ENCODE data around the gene IQGAP2. TPM values are rescaled to one million over a fixed set of nuclear protein-coding genes. Genes with fewer than 3 reads are reported as not detected.

The IQGAP2 gene
- total RNA-seq, 1 experiment from 2014 or later = 0.59 TPM

DNA sequence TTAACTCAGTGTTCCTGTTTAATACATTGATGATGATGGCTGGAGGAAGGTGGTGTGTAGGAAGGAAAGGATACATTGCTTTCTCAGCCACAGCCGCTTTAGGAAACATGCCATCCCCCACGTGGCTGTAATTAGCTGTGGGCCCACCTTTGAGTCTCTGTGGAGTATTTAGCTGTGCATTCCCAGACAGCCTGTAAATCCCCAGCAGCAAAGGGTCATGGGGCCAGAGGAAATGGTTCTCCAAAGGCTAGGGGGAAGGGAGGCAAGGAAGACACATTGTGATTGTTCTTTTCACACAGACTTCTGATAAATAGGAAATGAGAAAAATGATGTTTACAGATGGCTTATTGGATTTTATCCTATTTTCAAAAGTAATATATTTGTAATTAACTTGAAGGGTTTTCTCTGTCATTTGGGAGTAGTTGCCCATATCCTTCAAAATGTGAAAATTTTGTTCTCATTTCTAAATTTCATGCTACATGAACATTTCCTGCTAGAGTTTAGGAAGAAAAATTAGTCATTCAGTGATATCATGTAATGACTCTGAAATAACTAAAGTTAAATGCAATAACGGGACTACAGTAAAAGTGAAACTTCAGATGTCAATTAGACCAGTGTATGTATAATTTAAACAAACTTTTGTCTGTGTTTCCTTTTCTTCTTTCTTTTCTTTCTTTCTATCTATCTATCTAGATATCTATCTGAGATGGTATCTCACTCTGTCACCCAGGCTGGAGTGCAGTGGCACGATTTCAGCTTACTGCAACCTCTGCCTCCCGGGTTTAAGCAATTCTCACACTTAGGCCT lies 288.6 kb downstream of the IQGAP2 start:
- intact Hi-C loops (cut with micrococcal nuclease; ENCODE audit: unreplicated experiment) (no loop called here), in situ Hi-C loops (cut with HindIII; ENCODE audit: low pct_unique_long_range_greater_than_20kb, low sequenced_read_pairs) (no loop called here)
- Histone ChIP-seq H3K4me3 (ENCODE audit: low read depth in 2 of 2, low read length in 2 of 2) (no peak overlapping the region), H3K27me3 (ENCODE audit: control insufficient read depth, insufficient read depth, low read length) (no peaks in the 10 kb centered on the region), H3K4me1 (ENCODE audit: control insufficient read depth, insufficient read depth, low read length) (peaks cover 5% of the 10 kb centered on the region; the same call in 1 of the 2 replicates), H3K9me3 (ENCODE audit: control insufficient read depth, insufficient read depth, low read depth, low read length) (no peaks in the 10 kb centered on the region), H3K36me3 (ENCODE audit: control insufficient read depth, insufficient read depth, low read length) (no peaks in the 10 kb centered on the region), H3K27ac (ENCODE audit: low read length) (peak overlapping the region; percentile 49; the same call in 1 of the 2 replicates)
- DNase-seq (ENCODE audit: low read depth, low spot score) = no peak
- TF ChIP-seq, protein P1, sequence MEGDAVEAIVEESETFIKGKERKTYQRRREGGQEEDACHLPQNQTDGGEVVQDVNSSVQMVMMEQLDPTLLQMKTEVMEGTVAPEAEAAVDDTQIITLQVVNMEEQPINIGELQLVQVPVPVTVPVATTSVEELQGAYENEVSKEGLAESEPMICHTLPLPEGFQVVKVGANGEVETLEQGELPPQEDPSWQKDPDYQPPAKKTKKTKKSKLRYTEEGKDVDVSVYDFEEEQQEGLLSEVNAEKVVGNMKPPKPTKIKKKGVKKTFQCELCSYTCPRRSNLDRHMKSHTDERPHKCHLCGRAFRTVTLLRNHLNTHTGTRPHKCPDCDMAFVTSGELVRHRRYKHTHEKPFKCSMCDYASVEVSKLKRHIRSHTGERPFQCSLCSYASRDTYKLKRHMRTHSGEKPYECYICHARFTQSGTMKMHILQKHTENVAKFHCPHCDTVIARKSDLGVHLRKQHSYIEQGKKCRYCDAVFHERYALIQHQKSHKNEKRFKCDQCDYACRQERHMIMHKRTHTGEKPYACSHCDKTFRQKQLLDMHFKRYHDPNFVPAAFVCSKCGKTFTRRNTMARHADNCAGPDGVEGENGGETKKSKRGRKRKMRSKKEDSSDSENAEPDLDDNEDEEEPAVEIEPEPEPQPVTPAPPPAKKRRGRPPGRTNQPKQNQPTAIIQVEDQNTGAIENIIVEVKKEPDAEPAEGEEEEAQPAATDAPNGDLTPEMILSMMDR (IDR thresholded peaks at IDR 0.05) = no peak
- TF ChIP-seq, protein P2, sequence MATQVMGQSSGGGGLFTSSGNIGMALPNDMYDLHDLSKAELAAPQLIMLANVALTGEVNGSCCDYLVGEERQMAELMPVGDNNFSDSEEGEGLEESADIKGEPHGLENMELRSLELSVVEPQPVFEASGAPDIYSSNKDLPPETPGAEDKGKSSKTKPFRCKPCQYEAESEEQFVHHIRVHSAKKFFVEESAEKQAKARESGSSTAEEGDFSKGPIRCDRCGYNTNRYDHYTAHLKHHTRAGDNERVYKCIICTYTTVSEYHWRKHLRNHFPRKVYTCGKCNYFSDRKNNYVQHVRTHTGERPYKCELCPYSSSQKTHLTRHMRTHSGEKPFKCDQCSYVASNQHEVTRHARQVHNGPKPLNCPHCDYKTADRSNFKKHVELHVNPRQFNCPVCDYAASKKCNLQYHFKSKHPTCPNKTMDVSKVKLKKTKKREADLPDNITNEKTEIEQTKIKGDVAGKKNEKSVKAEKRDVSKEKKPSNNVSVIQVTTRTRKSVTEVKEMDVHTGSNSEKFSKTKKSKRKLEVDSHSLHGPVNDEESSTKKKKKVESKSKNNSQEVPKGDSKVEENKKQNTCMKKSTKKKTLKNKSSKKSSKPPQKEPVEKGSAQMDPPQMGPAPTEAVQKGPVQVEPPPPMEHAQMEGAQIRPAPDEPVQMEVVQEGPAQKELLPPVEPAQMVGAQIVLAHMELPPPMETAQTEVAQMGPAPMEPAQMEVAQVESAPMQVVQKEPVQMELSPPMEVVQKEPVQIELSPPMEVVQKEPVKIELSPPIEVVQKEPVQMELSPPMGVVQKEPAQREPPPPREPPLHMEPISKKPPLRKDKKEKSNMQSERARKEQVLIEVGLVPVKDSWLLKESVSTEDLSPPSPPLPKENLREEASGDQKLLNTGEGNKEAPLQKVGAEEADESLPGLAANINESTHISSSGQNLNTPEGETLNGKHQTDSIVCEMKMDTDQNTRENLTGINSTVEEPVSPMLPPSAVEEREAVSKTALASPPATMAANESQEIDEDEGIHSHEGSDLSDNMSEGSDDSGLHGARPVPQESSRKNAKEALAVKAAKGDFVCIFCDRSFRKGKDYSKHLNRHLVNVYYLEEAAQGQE (IDR thresholded peaks at IDR 0.05; ENCODE audit: insufficient read depth in 1 of 2, low read depth in 2 of 2, low read length in 1 of 2) = no peak
- TF ChIP-seq POLR2AphosphoS5 (IDR thresholded peaks at IDR 0.05; ENCODE audit: low read depth, low read length) (no peak), SIN3A (IDR thresholded peaks at IDR 0.05; ENCODE audit: borderline replicate concordance, insufficient read depth, low read depth, low read length) (no peak), TCF7L2 (IDR thresholded peaks at IDR 0.05; ENCODE audit: low read depth, low read length) (no peak)
- CTCF ChIA-PET = no interaction called here
- BruUV-seq (replicated peaks) = no TSS peak
- POLR2A ChIA-PET = interaction anchor here (1.0 kb wide), 1 partner anchor 11 kb away, joined by 3 read pairs; no protein-coding TSS in a partner anchor
- peak; percentile 79 for ATAC-seq

DNA sequence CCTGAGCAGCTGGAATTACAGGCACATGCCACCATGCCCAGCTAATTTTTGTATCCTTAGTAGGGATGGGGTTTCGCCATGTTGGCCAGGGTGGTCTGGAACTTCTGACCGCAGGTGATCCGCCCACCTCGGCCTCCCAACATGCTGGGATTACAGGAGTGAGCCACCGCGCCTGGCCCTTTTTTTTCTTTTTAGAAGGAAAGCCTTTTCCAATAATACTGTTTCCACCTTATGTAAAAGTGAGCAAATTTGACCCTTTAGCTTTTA lies 289.1 kb downstream of the IQGAP2 start:
- Histone ChIP-seq H3K4me3 (ENCODE audit: low read depth in 2 of 2, low read length in 2 of 2) (no peak overlapping the region), H3K27ac (ENCODE audit: low read length) (no peak overlapping the region), H3K36me3 (ENCODE audit: control insufficient read depth, insufficient read depth, low read length) (no peaks in the 10 kb centered on the region), H3K27me3 (ENCODE audit: control insufficient read depth, insufficient read depth, low read length) (no peaks in the 10 kb centered on the region), H3K4me1 (ENCODE audit: control insufficient read depth, insufficient read depth, low read length) (peaks cover 5% of the 10 kb centered on the region; the same call in 1 of the 2 replicates), H3K9me3 (ENCODE audit: control insufficient read depth, insufficient read depth, low read depth, low read length) (no peaks in the 10 kb centered on the region)
- POLR2A ChIA-PET = interaction anchor here (1.0 kb wide), 1 partner anchor 11 kb away, joined by 3 read pairs; no protein-coding TSS in a partner anchor
- in situ Hi-C loops (cut with HindIII; ENCODE audit: low pct_unique_long_range_greater_than_20kb, low sequenced_read_pairs) (no loop called here), intact Hi-C loops (cut with micrococcal nuclease; ENCODE audit: unreplicated experiment) (no loop called here)
- BruUV-seq (replicated peaks) = no TSS peak
- CTCF ChIA-PET = no interaction called here
- TF ChIP-seq SIN3A (IDR thresholded peaks at IDR 0.05; ENCODE audit: borderline replicate concordance, insufficient read depth, low read depth, low read length) (no peak), POLR2AphosphoS5 (IDR thresholded peaks at IDR 0.05; ENCODE audit: low read depth, low read length) (no peak), TCF7L2 (IDR thresholded peaks at IDR 0.05; ENCODE audit: low read depth, low read length) (no peak)
- TF ChIP-seq, protein P2 (IDR thresholded peaks at IDR 0.05; ENCODE audit: insufficient read depth in 1 of 2, low read depth in 2 of 2, low read length in 1 of 2) = no peak
- TF ChIP-seq, protein P1 (IDR thresholded peaks at IDR 0.05) = no peak
- DNase-seq (ENCODE audit: low read depth, low spot score) (no peak), ATAC-seq (no peak)
